Upper lobe of left lung (tissue), 4 donors: Measurements from ENCODE around the gene SLC17A9.

ENCODE experiments used
- POLR2A ChIP-seq, 4 donors: fragments of 450-650 bp; IDR thresholded peaks; one replicate each; pipeline ENCODE4 v1.5.1; 2016 to 2017; ENCODE audit warnings: antibody characterized with exemption in 4 of 4, mild to moderate bottlenecking in 2 of 4
- TF ChIP-seq, protein P1 (sequence below), 6 experiments: fragments of 450-650 bp in 4 of 6; fragments of 200-600 bp in 2 of 6; sonication (generic) in 2 of 6; IDR thresholded peaks; one replicate each; pipeline ENCODE4 v1.5.1; 2016 to 2019; ENCODE audit warnings: antibody characterized with exemption in 6 of 6

DNA sequence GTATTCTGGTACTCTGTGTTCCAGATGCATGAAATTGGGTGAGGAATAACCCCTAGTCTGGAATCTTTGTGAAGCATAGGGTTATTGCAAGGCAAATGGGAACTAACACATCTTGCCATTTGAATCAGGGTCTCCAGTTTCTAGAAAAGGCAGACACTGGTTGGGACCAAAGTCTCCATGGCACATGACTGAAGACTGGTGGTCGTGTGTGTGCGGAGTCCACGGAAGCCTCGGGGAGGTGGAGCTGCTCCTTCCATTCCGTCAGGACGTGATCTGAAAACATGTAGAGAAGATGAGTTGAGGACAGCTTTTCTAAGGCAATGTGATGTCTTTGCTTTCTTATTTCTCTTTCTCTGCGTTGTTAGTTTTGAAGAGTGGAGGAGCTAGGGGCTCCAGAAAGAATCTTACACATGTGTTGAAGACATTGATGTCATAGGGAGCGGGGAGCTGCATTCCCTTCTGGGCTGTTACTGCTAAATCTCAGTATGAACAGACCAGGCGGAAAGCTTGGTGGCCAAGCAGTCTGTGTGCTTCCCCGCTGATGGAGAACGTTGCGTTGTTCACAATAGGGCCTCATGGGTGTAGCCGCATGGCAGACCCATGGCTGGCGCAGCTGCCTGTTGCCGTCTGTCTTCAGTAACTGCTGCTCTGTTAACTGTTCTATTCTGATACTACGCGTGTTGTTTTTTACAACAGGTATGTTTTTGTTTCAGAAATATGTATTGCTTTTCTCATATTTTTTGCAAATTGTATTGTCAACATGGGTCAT, 4.8 kb upstream of the SLC17A9 start:
- TF ChIP-seq, protein P1, sequence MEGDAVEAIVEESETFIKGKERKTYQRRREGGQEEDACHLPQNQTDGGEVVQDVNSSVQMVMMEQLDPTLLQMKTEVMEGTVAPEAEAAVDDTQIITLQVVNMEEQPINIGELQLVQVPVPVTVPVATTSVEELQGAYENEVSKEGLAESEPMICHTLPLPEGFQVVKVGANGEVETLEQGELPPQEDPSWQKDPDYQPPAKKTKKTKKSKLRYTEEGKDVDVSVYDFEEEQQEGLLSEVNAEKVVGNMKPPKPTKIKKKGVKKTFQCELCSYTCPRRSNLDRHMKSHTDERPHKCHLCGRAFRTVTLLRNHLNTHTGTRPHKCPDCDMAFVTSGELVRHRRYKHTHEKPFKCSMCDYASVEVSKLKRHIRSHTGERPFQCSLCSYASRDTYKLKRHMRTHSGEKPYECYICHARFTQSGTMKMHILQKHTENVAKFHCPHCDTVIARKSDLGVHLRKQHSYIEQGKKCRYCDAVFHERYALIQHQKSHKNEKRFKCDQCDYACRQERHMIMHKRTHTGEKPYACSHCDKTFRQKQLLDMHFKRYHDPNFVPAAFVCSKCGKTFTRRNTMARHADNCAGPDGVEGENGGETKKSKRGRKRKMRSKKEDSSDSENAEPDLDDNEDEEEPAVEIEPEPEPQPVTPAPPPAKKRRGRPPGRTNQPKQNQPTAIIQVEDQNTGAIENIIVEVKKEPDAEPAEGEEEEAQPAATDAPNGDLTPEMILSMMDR (IDR thresholded peaks at IDR 0.05), result no peak
- no peak for TF ChIP-seq POLR2A (IDR thresholded peaks at IDR 0.05)
